Left lobe of liver (tissue), 2 donors: Measurements from ENCODE around the gene POM121L2. TPM values are rescaled to one million over a fixed set of nuclear protein-coding genes. Genes with fewer than 3 reads are reported as not detected.

Experiments
- ATAC-seq: fragments of 200-7000 bp; cut with Tn5 transposase; one replicate; pipeline ENCODE4 v1.9.1; 2020; ENCODE audit warnings: mild to moderate bottlenecking, moderate library complexity
- DNase-seq: peaks from one replicate; pipeline ENCODE4 v3.0.0-alpha.2; 2020; ENCODE audit warnings: low spot score
- total RNA-seq: library from RNA; stranded (reverse); gene quantifications from one replicate; pipeline ENCODE4 v1.2.1, GENCODE V29; 2021
- donor health status: DM: no; HTN: no; CAD: no; lungs with moderate emphysema.
- donor health status: DM: no; HTN: yes; CAD: no.

The POM121L2 gene
- total RNA-seq, 1 donor from 2014 or later = not detected

- no peak for ATAC-seq
Observed at GRCh38 chr6:27260836-27261375, 51.2 kb downstream of the POM121L2 start.

GRCh38 chr6:27260369-27260768, 51.7 kb downstream of the POM121L2 start:
- ATAC-seq (no peak), DNase-seq (no peak)

More at GRCh38 chr6:27260836-27261375, 51.2 kb downstream of the POM121L2 start:
- no peak for DNase-seq

Other genes starting within 250 kb of the POM121L2 start
- gene PRSS16, start 64.6 kb downstream of the POM121L2 start, total RNA-seq = 0.08 TPM
- 0.10 TPM for gene ZNF391, start 76.5 kb upstream of the POM121L2 start, total RNA-seq
- 1.5 TPM for gene ZNF184, start 160.8 kb upstream of the POM121L2 start, total RNA-seq